Raji (cell line): ENCODE data around the gene POU4F2.

Experiments used
- POLR2A ChIP-seq: IDR thresholded peaks from 2 replicates; pipeline ENCODE4 v1.6.1; 2011; ENCODE audit warnings: low read depth, low read length, control low read depth; ENCODE audit not compliant: insufficient read depth

POU4F2 gene

DNA sequence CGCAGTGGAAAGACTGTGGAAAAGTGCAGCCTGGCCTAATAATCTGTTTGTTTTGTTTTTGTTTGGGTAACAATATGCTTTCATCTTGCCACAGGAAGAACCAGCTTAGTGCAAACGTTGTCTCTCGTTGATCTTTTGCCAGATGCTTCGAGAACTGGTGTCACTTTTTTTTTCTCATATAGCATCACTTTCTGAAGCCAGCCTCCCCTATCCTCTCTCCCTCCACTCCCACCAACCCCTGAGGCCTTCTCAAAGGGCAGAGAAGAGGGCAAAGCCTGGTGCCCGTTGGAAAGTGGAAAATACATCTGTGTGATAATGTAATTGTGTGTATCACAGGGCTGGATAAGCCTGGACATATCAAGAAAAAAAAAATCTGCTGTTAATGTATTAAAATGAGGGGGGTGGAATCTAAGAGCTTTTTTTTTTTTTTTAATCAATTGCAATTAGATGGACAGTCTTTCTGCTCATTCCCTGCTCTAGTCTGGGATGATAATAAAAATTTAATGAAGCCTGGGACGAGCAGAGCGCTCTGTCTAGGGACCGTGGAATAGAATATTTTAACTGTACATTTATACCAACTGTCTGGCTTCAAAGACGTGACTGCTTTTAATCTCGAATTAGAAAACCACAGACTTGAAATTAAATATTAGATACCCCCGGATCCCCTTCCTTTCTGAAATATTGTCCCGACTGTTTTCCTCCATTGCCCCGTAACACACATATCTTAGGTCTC is 8.1 kb downstream of the POU4F2 start:
- TF ChIP-seq POLR2A, result no peak

DNA sequence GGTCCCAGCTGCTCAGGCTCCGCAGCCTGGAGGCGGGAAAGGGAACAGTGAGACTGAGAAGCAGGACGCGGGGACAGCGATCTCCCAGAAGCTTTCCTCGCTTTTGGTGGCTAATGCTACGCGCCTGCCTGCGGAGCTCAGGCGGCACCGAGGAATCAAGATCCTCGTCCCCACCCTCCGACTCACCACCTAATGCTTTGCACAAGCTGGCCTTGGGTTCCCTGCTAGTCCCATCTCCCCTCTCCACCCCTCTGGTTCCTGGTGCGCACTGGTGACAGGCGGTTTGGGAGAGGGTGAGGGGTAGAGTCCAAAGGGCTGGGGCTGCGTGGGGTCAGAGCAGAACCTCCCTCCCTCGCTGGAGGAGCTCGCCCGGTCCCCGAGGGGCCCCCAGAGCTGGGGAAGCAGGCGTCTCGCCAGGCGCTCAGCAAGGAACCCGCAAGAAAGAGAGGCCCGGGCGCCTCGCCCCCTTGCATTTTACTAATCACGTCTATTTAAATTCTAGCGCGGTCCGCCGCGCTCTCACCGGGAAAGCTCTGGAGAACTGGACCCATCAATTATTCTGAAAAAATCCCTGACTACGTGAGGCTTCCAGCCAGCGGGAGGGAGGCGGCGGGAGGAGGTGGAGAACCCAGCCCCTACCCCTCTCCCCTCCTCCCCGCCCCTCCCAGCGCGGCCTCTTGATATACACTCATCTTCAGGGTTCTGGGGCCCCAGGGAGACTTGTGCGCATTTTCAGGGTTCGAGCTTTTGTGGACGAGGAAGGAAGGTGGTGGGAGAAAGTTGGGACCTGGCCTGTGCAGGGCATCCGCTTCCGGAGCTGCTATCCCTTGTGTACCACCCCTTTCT is 9.1 kb downstream of the POU4F2 start:
- no peak for TF ChIP-seq POLR2A

DNA sequence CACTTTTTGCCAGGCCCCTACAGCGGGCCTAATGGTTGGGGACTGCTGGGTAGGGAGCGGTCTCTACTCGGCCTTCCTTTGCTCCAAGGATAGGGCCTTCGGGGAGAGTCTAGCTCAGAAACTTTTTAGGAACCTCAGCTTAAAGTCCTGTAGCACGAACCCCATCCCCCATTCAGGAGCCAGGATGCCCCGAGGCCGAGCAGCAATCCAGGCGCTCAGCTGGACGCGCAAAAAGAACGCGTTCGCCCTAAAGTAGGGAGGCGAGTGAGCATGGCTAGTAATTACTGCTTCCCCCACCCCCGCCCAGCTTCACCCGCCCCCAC is 9.7 kb downstream of the POU4F2 start:
- TF ChIP-seq POLR2A, result no peak

DNA sequence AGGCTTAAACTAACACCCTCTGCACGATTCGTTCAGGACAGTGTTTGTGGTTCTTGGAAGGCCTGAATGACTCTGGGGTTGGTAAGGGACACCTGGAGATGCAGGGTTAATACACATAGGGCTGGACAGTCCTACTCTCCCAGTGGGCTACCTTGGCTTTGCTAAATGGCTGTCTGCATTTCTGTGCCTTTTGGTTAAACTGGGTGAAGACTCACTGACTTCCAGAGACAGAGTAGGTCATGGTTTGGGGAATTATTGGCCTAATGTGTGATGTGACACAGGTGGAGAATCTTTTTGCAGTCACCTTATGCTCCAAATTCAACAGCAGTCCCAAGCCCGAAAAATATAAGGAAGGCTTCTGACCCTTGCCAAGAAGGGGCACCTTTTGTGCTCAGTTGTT is 10.5 kb downstream of the POU4F2 start:
- TF ChIP-seq POLR2A, result no peak

DNA sequence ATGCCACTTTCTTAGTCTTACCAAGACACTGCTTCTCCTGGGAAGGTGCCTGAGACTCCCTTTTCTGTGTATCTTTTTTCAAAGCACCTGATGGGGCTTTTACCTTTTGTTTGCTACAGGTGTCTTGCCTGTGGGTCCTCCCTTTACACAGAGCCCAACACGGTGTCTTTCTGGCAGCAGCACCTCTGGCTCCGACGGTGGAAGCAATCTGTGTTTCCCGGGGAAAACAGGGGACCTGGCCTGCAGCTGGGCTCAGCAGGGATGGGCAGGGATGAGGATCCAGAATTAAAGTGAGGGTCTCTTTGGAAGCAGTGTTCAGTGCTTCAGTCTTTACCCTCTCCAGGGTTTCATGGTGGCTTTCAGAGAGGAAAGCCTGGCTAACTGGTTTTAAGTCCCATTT is 11.3 kb downstream of the POU4F2 start:
- no peak for TF ChIP-seq POLR2A

DNA sequence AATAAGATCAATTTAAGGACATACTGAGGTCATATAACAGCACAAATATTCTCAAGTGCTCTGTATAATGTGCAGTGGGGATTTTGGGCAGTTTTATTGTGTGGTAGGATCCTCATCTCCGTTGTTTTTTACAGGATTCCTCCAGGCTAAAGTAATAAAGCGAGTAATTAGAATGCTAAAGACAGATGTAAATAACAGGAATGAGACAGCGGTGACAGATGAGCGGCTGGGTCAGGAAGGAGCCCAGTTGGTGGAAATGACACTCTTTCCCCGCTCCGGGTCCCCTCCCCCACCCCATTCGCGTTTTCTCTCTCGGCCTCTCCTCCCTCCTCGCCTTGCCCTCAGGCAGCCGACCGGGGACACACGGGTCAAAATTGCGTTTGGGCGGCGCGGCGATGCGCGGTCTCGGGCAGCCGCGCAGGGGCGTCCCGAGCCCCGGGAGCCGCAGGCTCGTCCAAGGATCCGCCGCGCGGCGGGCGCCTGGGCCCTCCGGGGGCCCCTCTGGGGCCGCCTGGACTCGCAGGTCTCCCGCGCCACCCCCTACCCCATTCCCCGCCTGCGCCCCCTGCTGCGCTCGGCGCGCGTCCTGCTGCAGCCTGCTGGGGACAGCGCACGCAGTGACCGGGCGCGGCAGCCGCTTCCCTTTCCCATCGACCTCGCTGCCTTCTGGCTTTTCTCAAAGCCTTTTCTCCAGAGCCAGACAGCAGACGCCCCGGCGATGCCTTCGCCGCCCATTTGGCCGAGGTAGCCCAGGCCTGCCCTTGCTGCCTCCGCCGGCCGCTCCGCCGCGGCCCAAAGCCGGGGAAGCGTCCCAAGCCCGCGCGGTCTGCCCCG is 16.2 kb downstream of the POU4F2 start:
- TF ChIP-seq POLR2A, result no peak

DNA sequence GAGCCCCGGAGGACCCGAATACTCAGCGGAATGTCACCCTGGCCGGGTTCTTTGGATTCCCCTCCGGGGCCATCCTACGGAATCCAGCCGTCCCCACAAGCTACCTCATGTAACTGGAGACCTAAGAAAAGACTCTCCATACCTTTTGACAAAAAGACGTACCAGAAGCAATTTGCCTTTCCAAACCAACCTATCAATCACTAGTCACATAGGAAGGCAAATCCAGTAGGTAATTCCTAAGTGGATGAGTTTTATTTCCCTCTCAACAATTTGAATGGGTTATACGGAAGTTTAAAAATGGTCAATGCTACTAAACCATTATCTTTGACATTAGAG is 16.8 kb downstream of the POU4F2 start:
- TF ChIP-seq POLR2A, result no peak

DNA sequence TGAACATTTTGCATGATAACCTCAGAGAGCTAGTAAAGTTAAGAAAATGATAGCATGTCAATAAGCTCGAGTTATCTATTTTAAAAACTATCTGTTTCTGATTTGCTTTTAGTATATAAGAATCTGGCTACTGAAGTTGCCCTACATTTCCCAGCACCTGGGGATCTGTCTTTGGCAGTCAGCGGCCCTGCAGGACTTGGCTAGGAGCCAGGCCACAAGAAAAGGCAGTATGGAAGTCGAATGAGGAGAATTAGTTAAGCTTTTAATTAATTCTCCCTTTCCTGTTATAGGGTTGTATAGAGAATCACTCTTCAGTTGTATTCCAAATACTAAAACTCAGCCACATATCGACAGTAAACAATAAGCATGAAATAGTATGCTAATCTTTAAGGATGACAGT is 22.7 kb downstream of the POU4F2 start:
- no peak for TF ChIP-seq POLR2A

DNA sequence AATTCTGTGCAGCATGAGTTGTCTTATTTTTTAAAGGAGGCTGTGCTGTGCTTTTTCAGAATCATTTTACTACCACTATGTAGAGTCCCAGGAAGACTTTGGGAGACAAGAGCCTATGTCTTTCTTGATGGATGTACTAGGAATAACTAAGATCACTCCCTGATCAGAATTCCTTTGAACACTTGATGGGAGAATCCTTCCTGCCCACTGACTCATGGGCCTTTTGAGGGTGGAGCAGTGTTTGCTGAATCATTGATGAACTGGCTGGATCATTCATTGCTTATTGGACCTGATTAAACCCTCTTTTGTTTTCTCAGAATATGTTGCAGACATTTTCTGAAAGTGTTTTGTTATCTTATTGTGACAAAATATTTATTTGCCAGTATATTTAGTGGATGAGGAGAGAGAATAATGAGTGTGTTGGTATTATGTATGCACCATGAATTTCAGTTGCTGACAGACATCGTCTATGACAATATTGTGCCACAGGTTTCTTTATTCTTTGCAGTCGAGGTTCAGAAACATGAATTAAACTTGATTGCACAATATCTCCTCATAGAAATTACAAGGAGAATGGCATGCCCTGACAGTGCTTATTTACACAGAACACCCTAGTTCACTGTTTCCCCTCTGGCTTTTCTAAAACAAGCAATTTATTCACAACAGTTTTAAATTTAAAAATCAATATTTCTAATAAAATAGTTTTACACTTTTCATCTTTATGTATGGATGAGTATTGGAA is 36.3 kb downstream of the POU4F2 start:
- no peak for TF ChIP-seq POLR2A
